Forelimb muscle (tissue), 1 donor: ENCODE measurements around the gene PCK1. TPM values are rescaled to one million over a fixed set of nuclear protein-coding genes. Genes with fewer than 3 reads are reported as not detected.

Source experiments
- DNase-seq: peaks from one replicate; pipeline ENCODE4 v3.0.0-alpha.2; 2013; ENCODE audit warnings: low read depth
- polyA plus RNA-seq: library from polyadenylated mRNA; unstranded; fragments of 120-200 nt; gene quantifications from one replicate; pipeline ENCODE4 v1.2.1, GENCODE V29; 2013; ENCODE audit not compliant: insufficient read length

The PCK1 gene
- polyA plus RNA-seq, 1 donor = 0.24 TPM

- no peak for DNase-seq
Observed at GRCh38 chr20:57603120-57603519, 42.2 kb downstream of the PCK1 start.

- DNase-seq = no peak
Observed at GRCh38 chr20:57605045-57605444, 44.1 kb downstream of the PCK1 start.

GRCh38 chr20:57605878-57606277, 45.0 kb downstream of the PCK1 start:
- DNase-seq = no peak

- no peak for DNase-seq
Observed at GRCh38 chr20:57608516-57608915, 47.6 kb downstream of the PCK1 start.

- DNase-seq = no peak
Observed at GRCh38 chr20:57609086-57609841, 48.4 kb downstream of the PCK1 start.

GRCh38 chr20:57609842-57610167, 48.9 kb downstream of the PCK1 start:
- DNase-seq = no peak

- no peak for DNase-seq
Observed at GRCh38 chr20:57610261-57610952, 49.5 kb downstream of the PCK1 start.

GRCh38 chr20:57611586-57612311, 50.8 kb downstream of the PCK1 start:
- no peak for DNase-seq

- no peak for DNase-seq
Observed at GRCh38 chr20:57612436-57612835, 51.5 kb downstream of the PCK1 start.

GRCh38 chr20:57612916-57613315, 52.0 kb downstream of the PCK1 start:
- no peak for DNase-seq

GRCh38 chr20:57613481-57613921, 52.6 kb downstream of the PCK1 start:
- no peak for DNase-seq

- DNase-seq = no peak
Observed at GRCh38 chr20:57614490-57615444, 53.9 kb downstream of the PCK1 start.

GRCh38 chr20:57615445-57615811, 54.5 kb downstream of the PCK1 start:
- no peak for DNase-seq

- DNase-seq = no peak
Observed at GRCh38 chr20:57616143-57616951, 55.4 kb downstream of the PCK1 start.

GRCh38 chr20:57617079-57617795, 56.3 kb downstream of the PCK1 start:
- DNase-seq = no peak

Other genes starting within 250 kb of the PCK1 start
- gene SPO11, start 231.3 kb upstream of the PCK1 start, polyA plus RNA-seq = not detected
- 22.9 TPM for gene RAE1, start 209.9 kb upstream of the PCK1 start, polyA plus RNA-seq
- 61.8 TPM for gene RBM38, start 169.7 kb upstream of the PCK1 start, polyA plus RNA-seq
- 0.22 TPM for gene CTCFL, start 36.0 kb upstream of the PCK1 start, polyA plus RNA-seq
- 0.33 TPM for gene ZBP1, start 59.3 kb downstream of the PCK1 start, polyA plus RNA-seq
- 25.8 TPM for gene PMEPA1, start 148.9 kb downstream of the PCK1 start, polyA plus RNA-seq